Omental fat pad (tissue), 4 donors: Measurements from ENCODE around the gene MYO15B. TPM values are rescaled to one million over a fixed set of nuclear protein-coding genes. Genes with fewer than 3 reads are reported as not detected.

Source experiments
- ATAC-seq: fragments of 150-250 bp; one replicate; pipeline ENCODE4 v1.9.1; 2016; ENCODE audit warnings: mild to moderate bottlenecking, moderate library complexity; ENCODE audit not compliant: low FRiP score
- DNase-seq: peaks from one replicate; pipeline ENCODE4 v3.0.0-alpha.2; 2019; ENCODE audit warnings: low spot score
- total RNA-seq, 4 donors: library from RNA; depleted of rRNA; stranded (reverse); fragments of >200 nt; gene quantifications; one replicate each; pipeline ENCODE4 v1.1.0, GENCODE V29; 2016
- TF ChIP-seq, protein P1 (sequence below), 3 donors: fragments of 450-650 bp; IDR thresholded peaks; one replicate each; pipeline ENCODE4 v1.5.1; 2016 to 2017; ENCODE audit warnings: antibody characterized with exemption in 3 of 3, mild to moderate bottlenecking in 3 of 3, moderate library complexity in 2 of 3

MYO15B gene
- 100 to 1,000 TPM in 1 of 4 donors, 10 to 100 TPM in 3; 58.4 to 187 (median 74.3) TPM for total RNA-seq

- TF ChIP-seq, protein P1, sequence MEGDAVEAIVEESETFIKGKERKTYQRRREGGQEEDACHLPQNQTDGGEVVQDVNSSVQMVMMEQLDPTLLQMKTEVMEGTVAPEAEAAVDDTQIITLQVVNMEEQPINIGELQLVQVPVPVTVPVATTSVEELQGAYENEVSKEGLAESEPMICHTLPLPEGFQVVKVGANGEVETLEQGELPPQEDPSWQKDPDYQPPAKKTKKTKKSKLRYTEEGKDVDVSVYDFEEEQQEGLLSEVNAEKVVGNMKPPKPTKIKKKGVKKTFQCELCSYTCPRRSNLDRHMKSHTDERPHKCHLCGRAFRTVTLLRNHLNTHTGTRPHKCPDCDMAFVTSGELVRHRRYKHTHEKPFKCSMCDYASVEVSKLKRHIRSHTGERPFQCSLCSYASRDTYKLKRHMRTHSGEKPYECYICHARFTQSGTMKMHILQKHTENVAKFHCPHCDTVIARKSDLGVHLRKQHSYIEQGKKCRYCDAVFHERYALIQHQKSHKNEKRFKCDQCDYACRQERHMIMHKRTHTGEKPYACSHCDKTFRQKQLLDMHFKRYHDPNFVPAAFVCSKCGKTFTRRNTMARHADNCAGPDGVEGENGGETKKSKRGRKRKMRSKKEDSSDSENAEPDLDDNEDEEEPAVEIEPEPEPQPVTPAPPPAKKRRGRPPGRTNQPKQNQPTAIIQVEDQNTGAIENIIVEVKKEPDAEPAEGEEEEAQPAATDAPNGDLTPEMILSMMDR (IDR thresholded peaks at IDR 0.05): no peak
- DNase-seq (no peak), ATAC-seq (peak; percentile 21)
These were observed at the start of gene MYO15B for GRCh38 chr17:75587675-75588595. MYO15B (plus strand) TSS chr17:75587800; CDS start chr17:75588058, 258 bp downstream.

DNA sequence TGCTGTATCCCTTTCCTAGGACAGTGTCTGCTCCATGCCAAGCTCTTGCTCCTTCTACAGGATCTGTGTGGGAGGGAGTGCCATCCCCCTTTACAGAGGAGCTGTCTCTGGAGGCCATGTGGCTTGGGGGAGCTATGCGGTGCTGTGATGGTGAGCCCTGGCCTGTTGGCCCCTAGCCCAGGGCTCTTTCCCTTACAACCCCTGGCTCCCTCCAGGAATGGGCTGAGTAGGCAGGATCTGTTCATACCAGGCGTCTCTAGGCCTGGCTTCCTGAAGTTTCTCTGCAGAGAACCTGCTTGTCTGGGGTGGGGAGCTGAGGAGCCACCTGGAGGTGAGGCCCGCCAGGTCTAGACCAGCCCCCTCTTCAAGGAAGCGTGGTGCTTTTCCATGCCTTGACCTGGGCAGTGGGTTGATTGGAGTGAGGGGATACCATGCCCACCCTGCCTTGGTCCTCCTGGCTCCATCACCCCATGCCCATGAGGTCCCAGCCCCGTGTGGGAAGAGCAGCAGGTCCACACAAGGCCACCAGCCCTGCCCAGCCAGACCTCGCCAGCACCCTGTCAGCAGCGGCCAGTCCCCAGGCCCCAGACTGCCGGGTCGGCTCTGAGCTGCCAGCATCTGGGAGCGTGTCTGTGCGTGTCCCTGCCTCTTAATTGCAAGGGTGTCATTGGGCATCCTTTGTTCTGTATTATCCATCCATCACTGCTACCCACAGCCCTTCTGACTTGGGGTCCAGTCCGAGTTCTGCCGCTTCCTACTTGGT lies 47.5 kb upstream of the MYO15B start:
- DNase-seq (no peak), ATAC-seq (no peak)
- TF ChIP-seq, protein P1 (IDR thresholded peaks at IDR 0.05): no peak

- ATAC-seq (no peak), DNase-seq (no peak)
- TF ChIP-seq, protein P1 (IDR thresholded peaks at IDR 0.05): no peak
These were observed 46.6 kb upstream of the MYO15B start for GRCh38 chr17:75540923-75541503.

GRCh38 chr17:75542229-75542628 lies 45.4 kb upstream of the MYO15B start:
- DNase-seq (no peak), ATAC-seq (no peak)
- TF ChIP-seq, protein P1 (IDR thresholded peaks at IDR 0.05): no peak

DNA sequence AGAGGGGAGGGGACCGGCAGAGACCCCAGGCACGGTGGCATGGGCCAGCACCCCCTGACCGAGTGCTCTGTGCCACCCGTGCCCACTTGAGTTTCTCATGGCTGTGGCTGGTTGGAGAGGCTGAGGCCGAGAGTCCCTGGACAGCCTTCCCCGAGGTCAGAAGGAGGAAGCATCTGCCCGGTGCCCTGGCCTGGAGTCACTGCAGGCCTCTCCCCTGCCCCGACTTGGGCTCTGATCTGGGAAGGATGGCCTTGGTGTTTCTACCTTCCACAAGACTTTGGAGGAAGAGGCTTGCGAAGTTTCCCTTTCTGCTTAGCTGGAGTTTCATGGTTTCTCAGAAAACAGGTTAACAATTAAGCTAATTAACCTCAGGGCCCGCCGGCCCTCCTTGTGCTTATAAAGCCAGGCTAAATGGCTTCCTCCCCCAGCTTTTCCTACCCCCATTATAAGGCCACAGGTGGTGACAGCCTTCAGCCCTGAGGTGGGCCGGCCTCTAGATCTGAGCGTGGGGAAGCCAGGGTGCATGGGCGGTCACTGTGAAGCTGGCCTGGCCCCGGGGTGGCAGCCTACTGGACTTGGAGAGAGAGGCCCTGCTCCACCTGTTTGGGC lies 44.8 kb upstream of the MYO15B start:
- TF ChIP-seq, protein P1 (IDR thresholded peaks at IDR 0.05): no peak
- no peak for DNase-seq
- no peak for ATAC-seq

DNA sequence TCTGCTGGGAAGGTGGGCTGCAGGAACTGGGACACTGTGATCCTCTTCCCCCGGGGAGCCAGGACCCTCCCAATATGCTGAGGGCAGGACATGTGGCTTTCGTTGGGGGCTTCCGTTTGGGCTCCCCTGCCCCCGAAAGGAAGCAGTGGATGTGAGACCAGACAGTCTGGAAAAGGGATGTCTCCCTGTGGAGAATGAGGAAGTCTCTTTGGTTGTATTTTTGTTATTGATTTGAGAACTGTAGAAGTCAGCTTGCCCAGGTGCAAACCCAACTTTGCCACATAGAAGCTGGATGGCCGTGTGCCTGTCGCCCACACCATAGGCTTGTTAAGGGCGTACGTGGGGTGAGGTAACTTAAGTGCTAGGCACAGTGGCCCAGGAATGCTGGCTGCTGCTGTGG lies 43.4 kb upstream of the MYO15B start:
- no peak for ATAC-seq
- TF ChIP-seq, protein P1 (IDR thresholded peaks at IDR 0.05): no peak

More for the DNA sequence above, 43.4 kb upstream of the MYO15B start:
- no peak for DNase-seq
